Measurements from ENCODE around the gene UBE2S.
"Not testable (repeated sequence)": the region's sequence is repeated elsewhere in the genome, so short reads cannot be mapped to it uniquely, and the experiment has no call there.

UBE2S gene

GRCh38 chr19:55407550-55407799, at the start of gene UBE2S:
Gene UBE2S, minus strand, starts transcription at chr19:55407788. Its CDS starts 199 bp downstream, at chr19:55407589.
- DNase-seq (ENCODE audit: low read depth in 2 of 2): not testable (repeated sequence)

- DNase-seq (ENCODE audit: low read depth in 2 of 2): no peak
Measured at GRCh38 chr19:55456347-55456746, 48.8 kb upstream of the UBE2S start.

- no peak for DNase-seq (ENCODE audit: low read depth in 2 of 2)
Measured at GRCh38 chr19:55455576-55456235, 48.1 kb upstream of the UBE2S start.

GRCh38 chr19:55454787-55455243, 47.2 kb upstream of the UBE2S start:
- no peak for DNase-seq (ENCODE audit: low read depth in 2 of 2)

GRCh38 chr19:55453511-55454260, 46.1 kb upstream of the UBE2S start:
- DNase-seq (ENCODE audit: low read depth in 2 of 2): no peak

GRCh38 chr19:55452749-55453346, 45.3 kb upstream of the UBE2S start:
- DNase-seq (ENCODE audit: low read depth in 2 of 2): peak in 1 of 2 experiments; percentile 41

- DNase-seq (ENCODE audit: low read depth in 2 of 2): no peak
Measured at GRCh38 chr19:55451965-55452748, 44.6 kb upstream of the UBE2S start.

GRCh38 chr19:55451163-55451964, 43.8 kb upstream of the UBE2S start:
- DNase-seq (ENCODE audit: low read depth in 2 of 2): no peak

- DNase-seq (ENCODE audit: low read depth in 2 of 2): no peak
Measured at GRCh38 chr19:55449469-55449868, 41.9 kb upstream of the UBE2S start.

- DNase-seq (ENCODE audit: low read depth in 2 of 2): not testable (repeated sequence)
Measured at GRCh38 chr19:55448175-55448490, 40.5 kb upstream of the UBE2S start.

GRCh38 chr19:55447421-55448174, 40.0 kb upstream of the UBE2S start:
- no peak for DNase-seq (ENCODE audit: low read depth in 2 of 2)

GRCh38 chr19:55446060-55446459, 38.5 kb upstream of the UBE2S start:
- DNase-seq (ENCODE audit: low read depth in 2 of 2): no peak

- DNase-seq (ENCODE audit: low read depth in 2 of 2): no peak
Measured at GRCh38 chr19:55444646-55445045, 37.1 kb upstream of the UBE2S start.

GRCh38 chr19:55443824-55444480, 36.4 kb upstream of the UBE2S start:
- DNase-seq (ENCODE audit: low read depth in 2 of 2): no peak

- DNase-seq (ENCODE audit: low read depth in 2 of 2): no peak
Measured at GRCh38 chr19:55443045-55443823, 35.6 kb upstream of the UBE2S start, which contains the start of gene SHISA7. Gene SHISA7, minus strand, starts transcription at chr19:55443300. Its CDS starts 437 bp downstream, at chr19:55442863.

- DNase-seq (ENCODE audit: low read depth in 2 of 2): no peak
Measured at GRCh38 chr19:55442372-55442961, 34.9 kb upstream of the UBE2S start.

- DNase-seq (ENCODE audit: low read depth in 2 of 2): no peak
Measured at GRCh38 chr19:55441692-55442321, 34.2 kb upstream of the UBE2S start.

- no peak for DNase-seq (ENCODE audit: low read depth in 2 of 2)
Measured at GRCh38 chr19:55441319-55441691, 33.7 kb upstream of the UBE2S start.

All from fibroblast of skin of left quadriceps (primary cell).